H1 (cell line): ENCODE results near the gene TSPAN9. TPM values are rescaled to one million over a fixed set of nuclear protein-coding genes. Genes with fewer than 3 reads are reported as not detected.
A peak's percentile ranks its signal among the peaks of the same experiment; 100 is the strongest.

Experiments used
- CTCF ChIA-PET: fragments of 300-600 bp; sonication (Branson Sonifier 250); formaldehyde crosslinking; loops from one replicate; lab custom pipeline; 2021; ENCODE audit not compliant: partially characterized antibody; lab: Charles Lee
- POLR2A ChIA-PET: fragments of 300-600 bp; sonication (Branson Sonifier 250); formaldehyde crosslinking; loops from one replicate; lab custom pipeline; 2021; ENCODE audit warnings: inconsistent platforms; ENCODE audit not compliant: partially characterized antibody; lab: Charles Lee
- DNase-seq, 2 experiments: peaks; one replicate each; pipeline versions ENCODE4 v3.0.0 to v3.0.0-alpha.2; 2010 to 2022; ENCODE audit warnings: low spot score in 2 of 2, low read depth in 1 of 2, mixed read lengths in 1 of 2
- FAIRE-seq: peaks from 2 replicates; lab custom pipeline; 2011; peaks lifted over from hg19 to GRCh38; lab: Jason Lieb, UNC
- H2AFZ ChIP-seq: 2 replicates; pipeline ENCODE4 v1.8.1; 2012; ENCODE audit warnings: low read length, inconsistent platforms
- H2AK5ac ChIP-seq: 2 replicates; pipeline ENCODE4 v1.6.1; 2013; ENCODE audit warnings: low read depth, low read length
- H2BK120ac ChIP-seq: replicated peaks from 2 replicates; pipeline ENCODE3; 2013; ENCODE audit warnings: low read depth, low read length, inconsistent platforms
- H2BK12ac ChIP-seq: 2 replicates; pipeline ENCODE4 v1.6.1; 2013; ENCODE audit warnings: low read depth, low read length
- H2BK15ac ChIP-seq: 2 replicates; pipeline ENCODE4 v1.6.1; 2013; ENCODE audit warnings: low read length
- H2BK20ac ChIP-seq: 2 replicates; pipeline ENCODE4 v1.6.1; 2013; ENCODE audit warnings: low read length
- H2BK5ac ChIP-seq: 2 replicates; pipeline ENCODE4 v1.6.1; 2013; ENCODE audit warnings: low read depth, low read length
- H3K14ac ChIP-seq: 2 replicates; pipeline ENCODE4 v1.6.1; 2013; ENCODE audit warnings: inconsistent platforms; ENCODE audit not compliant: insufficient read length
- H3K18ac ChIP-seq: 2 replicates; pipeline ENCODE4 v1.6.1; 2013; ENCODE audit warnings: low read length; ENCODE audit errors: extremely low read depth
- H3K23ac ChIP-seq: 2 replicates; pipeline ENCODE4 v1.6.1; 2013; ENCODE audit warnings: inconsistent platforms; ENCODE audit not compliant: insufficient read length
- H3K23me2 ChIP-seq: 2 replicates; pipeline ENCODE4 v1.6.1; 2013; ENCODE audit warnings: low read depth, low read length
- H3K27ac ChIP-seq: 2 replicates; pipeline ENCODE4 v1.6.1; 2011; ENCODE audit warnings: low read depth, low read length, inconsistent platforms
- H3K27me3 ChIP-seq, 4 experiments: replicated peaks in 1 of 4; 1 replicate in 1 of 4; 2 replicates in 3 of 4; pipeline versions ENCODE4 v1.6.1 to v1.8.1; 2011 to 2013; ENCODE audit warnings: low read length in 3 of 4, mild to moderate bottlenecking in 3 of 4, inconsistent platforms in 2 of 4, mixed read lengths in 2 of 4, moderate library complexity in 1 of 4; ENCODE audit not compliant: control insufficient read depth in 3 of 4, insufficient read depth in 3 of 4; ENCODE audit errors: extremely low read depth in 1 of 4
- H3K36me3 ChIP-seq, 4 experiments: 2 replicates each; pipeline versions ENCODE4 v1.6.1 to v1.8.1; 2011 to 2013; ENCODE audit warnings: mild to moderate bottlenecking in 4 of 4, low read length in 3 of 4, moderate library complexity in 2 of 4, control low read depth in 1 of 4, inconsistent platforms in 1 of 4; ENCODE audit not compliant: insufficient read depth in 4 of 4, control insufficient read depth in 2 of 4
- H3K4ac ChIP-seq: replicated peaks from 2 replicates; pipeline ENCODE3; 2013; ENCODE audit warnings: low read length, low read depth, mixed read lengths, inconsistent platforms; ENCODE audit not compliant: insufficient read length
- H3K4me1 ChIP-seq, 4 experiments: replicated peaks in 1 of 4; 1 replicate in 1 of 4; 2 replicates in 3 of 4; pipeline versions ENCODE4 v1.6.1 to v1.8.1; 2011 to 2013; ENCODE audit warnings: low read length in 3 of 4, inconsistent platforms in 2 of 4, mixed read lengths in 1 of 4; ENCODE audit not compliant: insufficient read depth in 4 of 4, control insufficient read depth in 3 of 4
- H3K4me2 ChIP-seq, 2 experiments: 2 replicates each; pipeline versions ENCODE4 v1.6.1 to v1.8.1; 2011 to 2013; ENCODE audit warnings: low read depth in 2 of 2, low read length in 2 of 2, control low read depth in 1 of 2, inconsistent platforms in 1 of 2, mild to moderate bottlenecking in 1 of 2; ENCODE audit not compliant: insufficient read depth in 1 of 2
- H3K4me3 ChIP-seq, 4 experiments: fragments of 200-600, 300-600 bp in 1 of 4; sonication (generic), shearing (Covaris generic), sonication (Bioruptor Twin) in 1 of 4; 2 replicates each; pipeline versions ENCODE4 v1.5.1 to v1.8.1; 2011 to 2016; ENCODE audit warnings: low read length in 4 of 4, low read depth in 3 of 4, control low read depth in 2 of 4, inconsistent platforms in 2 of 4, mild to moderate bottlenecking in 2 of 4, mixed read lengths in 1 of 4, moderate library complexity in 1 of 4; ENCODE audit not compliant: insufficient read depth in 2 of 4; ENCODE audit errors: extremely low read depth in 1 of 4
- H3K56ac ChIP-seq: replicated peaks from 2 replicates; pipeline ENCODE3; 2013; ENCODE audit warnings: low read depth, mild to moderate bottlenecking, mixed read lengths, low read length, inconsistent platforms; ENCODE audit not compliant: insufficient read length
- H3K79me1 ChIP-seq: 2 replicates; pipeline ENCODE4 v1.6.1; 2013; ENCODE audit warnings: low read depth, low read length, control low read depth
- H3K79me2 ChIP-seq, 2 experiments: 2 replicates each; pipeline versions ENCODE4 v1.6.1 to v1.8.1; 2012 to 2013; ENCODE audit warnings: low read length in 2 of 2, mild to moderate bottlenecking in 2 of 2, inconsistent platforms in 1 of 2; ENCODE audit not compliant: insufficient read depth in 2 of 2, control insufficient read depth in 1 of 2
- H3K9ac ChIP-seq, 4 experiments: replicated peaks in 1 of 4; 1 replicate in 1 of 4; 2 replicates in 3 of 4; pipeline versions ENCODE4 v1.6.1 to v1.8.1; 2011 to 2013; ENCODE audit warnings: low read depth in 3 of 4, low read length in 3 of 4, control low read depth in 2 of 4, mild to moderate bottlenecking in 2 of 4, moderate library complexity in 2 of 4, inconsistent platforms in 1 of 4; ENCODE audit errors: extremely low read depth in 1 of 4
- H3K9me3 ChIP-seq, 2 experiments: 2 replicates each; pipeline versions ENCODE4 v1.6.1 to v1.8.1; 2012 to 2013; ENCODE audit warnings: mild to moderate bottlenecking in 2 of 2, moderate library complexity in 2 of 2, control low read depth in 1 of 2, inconsistent platforms in 1 of 2, low read depth in 1 of 2, low read length in 1 of 2, mixed read lengths in 1 of 2; ENCODE audit not compliant: insufficient read depth in 2 of 2
- H4K20me1 ChIP-seq, 2 experiments: replicated peaks in 1 of 2; 2 replicates each; pipeline versions ENCODE3 to v1.8.1; 2011 to 2013; ENCODE audit warnings: inconsistent platforms in 2 of 2, low read length in 2 of 2, mild to moderate bottlenecking in 1 of 2; ENCODE audit not compliant: insufficient read depth in 2 of 2, control insufficient read depth in 1 of 2
- H4K5ac ChIP-seq: 2 replicates; pipeline ENCODE4 v1.6.1; 2013; ENCODE audit warnings: low read length, low read depth, mixed read lengths, inconsistent platforms; ENCODE audit not compliant: insufficient read length
- H4K8ac ChIP-seq: 2 replicates; pipeline ENCODE4 v1.8.0; 2013; ENCODE audit warnings: mild to moderate bottlenecking, moderate library complexity, low read length, inconsistent platforms; ENCODE audit not compliant: insufficient read depth; ENCODE audit errors: extremely low read depth
- H4K91ac ChIP-seq: replicated peaks from 2 replicates; pipeline ENCODE3; 2013; ENCODE audit warnings: low read length, mixed read lengths, inconsistent platforms; ENCODE audit not compliant: insufficient read length
- BACH1 ChIP-seq: IDR thresholded peaks from 2 replicates; pipeline ENCODE4 v1.6.1; 2012; ENCODE audit warnings: low read length, improper control_type of control experiment
- CHD2 ChIP-seq: IDR thresholded peaks from 2 replicates; pipeline ENCODE4 v1.6.1; 2012; ENCODE audit warnings: low read length, improper control_type of control experiment
- EP300 ChIP-seq, 2 experiments: IDR thresholded peaks; 1 replicate in 1 of 2; 2 replicates in 1 of 2; pipeline ENCODE4 v1.6.1; 2011 to 2012; ENCODE audit warnings: low read depth in 2 of 2, low read length in 2 of 2, mild to moderate bottlenecking in 2 of 2, borderline replicate concordance in 1 of 2, inconsistent platforms in 1 of 2, moderate library complexity in 1 of 2
- KDM5A ChIP-seq: fragments of 200-600 bp; IDR thresholded peaks from 2 replicates; pipeline ENCODE4 v1.7.1; 2012; ENCODE audit warnings: mild to moderate bottlenecking, low read length, inconsistent platforms, mixed read lengths
- MAFK ChIP-seq: IDR thresholded peaks from 2 replicates; pipeline ENCODE4 v1.6.1; 2012; ENCODE audit warnings: low read depth, mild to moderate bottlenecking, improper control_type of control experiment, low read length
- PHF8 ChIP-seq: fragments of 200-600 bp; sonication (generic); conservative IDR thresholded peaks from 2 replicates; pipeline ENCODE4 v1.7.1; 2012; ENCODE audit warnings: low read depth, mild to moderate bottlenecking, inconsistent platforms, low read length, moderate library complexity
- RAD21 ChIP-seq, 2 experiments: IDR thresholded peaks in 1 of 2; conservative IDR thresholded peaks in 1 of 2; 2 replicates each; pipeline ENCODE4 v1.6.1; 2011; ENCODE audit warnings: low read depth in 2 of 2, low read length in 2 of 2, improper control_type of control experiment in 1 of 2, inconsistent platforms in 1 of 2, mild to moderate bottlenecking in 1 of 2, moderate library complexity in 1 of 2
- RNF2 ChIP-seq: fragments of 200-900, 300-1000 bp; sonication (generic); IDR thresholded peaks from 2 replicates; pipeline ENCODE4 v1.7.1; 2016; ENCODE audit warnings: borderline replicate concordance, low read depth, mild to moderate bottlenecking, antibody characterized with exemption, low read length; ENCODE audit not compliant: poor library complexity, severe bottlenecking; ENCODE audit errors: missing control alignments
- SP1 ChIP-seq: IDR thresholded peaks from 2 replicates; pipeline ENCODE4 v1.6.1; 2011; ENCODE audit warnings: low read depth, low read length
- SP4 ChIP-seq: IDR thresholded peaks from 2 replicates; pipeline ENCODE4 v1.6.1; 2012; ENCODE audit warnings: low read length, inconsistent platforms
- SUZ12 ChIP-seq: fragments of 200-600 bp; sonication (generic); IDR thresholded peaks from 2 replicates; pipeline ENCODE4 v1.6.1; 2012; ENCODE audit warnings: mild to moderate bottlenecking, inconsistent platforms, low read length, moderate library complexity, mixed read lengths
- ZNF274 ChIP-seq: IDR thresholded peaks from 2 replicates; pipeline ENCODE4 v1.7.0; 2012; ENCODE audit warnings: low read length, borderline replicate concordance; ENCODE audit errors: extremely low read depth
- WGBS, 2 experiments: shearing (Covaris generic) in 1 of 2; methylation state at CpG; one replicate each; pipeline versions ENCODE4 v1.1.6 to v1.1.7; 2013 to 2015; ENCODE audit warnings: low lambda C conversion rate in 2 of 2, mixed read lengths in 2 of 2, inconsistent platforms in 1 of 2, low coverage in 1 of 2, missing lambda C conversion rate in 1 of 2; ENCODE audit not compliant: insufficient replicate concordance in 2 of 2, insufficient coverage in 1 of 2, insufficient read length in 1 of 2; ENCODE audit errors: extremely low coverage in 1 of 2, missing lambda C conversion rate in 1 of 2; 5-methylcytosine and 5-hydroxymethylcytosine counted together
- polyA plus RNA-seq, 7 experiments: library from polyadenylated mRNA; depleted of rRNA in 3 of 7; stranded (reverse) in 5 of 7; unstranded in 2 of 7; fragments of >200 nt in 5 of 7; fragments of 200-250 nt in 2 of 7; gene quantifications; 1 replicate in 5 of 7; 2 replicates in 1 of 7; 4 replicates in 1 of 7; pipeline versions ENCODE4 v1.2.1 to v1.2.3, GENCODE V29; 2011 to 2013; ENCODE audit warnings: missing spikeins in 2 of 7, mixed read lengths in 2 of 7
- total RNA-seq: library from RNA; stranded (reverse); fragmentation: NEBNext Ultra II Directional; extraction: Animal tissue kit (Norgen Biotek cat#: 25700); gene quantifications from 2 replicates; pipeline ENCODE4 v1.2.1, GENCODE V29; 2021

Gene TSPAN9
- total and polyA plus RNA-seq, 2 of the 8 experiments (the other 6 are each of a cell fraction or from before 2014, with no cell fraction given), result 11.5 to 29.1 TPM

GRCh38 chr12:3281588-3282383, 204.6 kb downstream of the TSPAN9 start:
- Histone ChIP-seq H3K4ac (no peak overlapping the region), H3K23ac (no peak overlapping the region), H3K9ac (no peak overlapping the region; a peak in 1 of 7 replicates), H3K27me3 (no peaks in the 10 kb centered on the region), H2AFZ (no peak overlapping the region), H2BK120ac (no peak overlapping the region), H3K4me1 (peaks cover 0 to 15% (median 11%) of the 10 kb centered on the region in 4 experiments; a peak in 5 of 7 replicates), H3K18ac (no peak overlapping the region), H3K4me3 (no peak overlapping the region), H4K8ac (no peak overlapping the region), H3K79me2 (no peaks in the 10 kb centered on the region), H2BK12ac (no peak overlapping the region), H3K23me2 (no peaks in the 10 kb centered on the region), H4K5ac (no peak overlapping the region), H3K56ac (no peak overlapping the region), H3K4me2 (no peak overlapping the region), H2BK20ac (no peak overlapping the region), H3K9me3 (no peaks in the 10 kb centered on the region), H2BK15ac (no peak overlapping the region), H3K36me3 (no peaks in the 10 kb centered on the region), H2BK5ac (peak overlapping the region; percentile 66; the same call in 1 of the 2 replicates), H2AK5ac (no peak overlapping the region), H4K20me1 (no peaks in the 10 kb centered on the region), H3K14ac (no peak overlapping the region), H4K91ac (no peak overlapping the region), H3K79me1 (no peaks in the 10 kb centered on the region), H3K27ac (no peak overlapping the region)
- ChIA-PET POLR2A (interaction anchor here (1.6 kb wide), 1 partner anchor 10 kb away, joined by 5 read pairs; no protein-coding TSS in a partner anchor), CTCF (interaction anchor here (1.0 to 16.9 kb wide), 7 partner anchors 7 to 272 kb away, joined by 3 to 361 read pairs (median 7); no protein-coding TSS in a partner anchor)
- FAIRE-seq, result no peak
- no peak for DNase-seq
- 85% methylated on average over 22 of the region's 23 CpGs; no CpG with 5 or more reads in 1 of the 2 experiments for WGBS, 2 experiments
- TF ChIP-seq RNF2 (no peak), SP1 (no peak), SP4 (no peak), SUZ12 (no peak), EP300 (IDR thresholded peaks at IDR 0.05; ENCODE audit: borderline replicate concordance in 1 of 2, low read depth in 2 of 2, low read length in 2 of 2) (no peak), KDM5A (no peak), RAD21 (IDR thresholded peaks at IDR 0.05 in 1 of 2, conservative IDR thresholded peaks at IDR 0.05 in 1 of 2; ENCODE audit: low read depth in 2 of 2, low read length in 2 of 2) (no peak), MAFK (no peak), CHD2 (no peak), PHF8 (no peak), BACH1 (no peak), ZNF274 (no peak)
